Testis (tissue), 3 donors: ENCODE data around the gene HPCAL4. TPM values are rescaled to one million over a fixed set of nuclear protein-coding genes. Genes with fewer than 3 reads are reported as not detected.

Experiments used
- DNase-seq: peaks from one replicate; pipeline ENCODE4 v3.0.0-alpha.2; 2019
- H3K27ac ChIP-seq, 2 donors: fragments of 200-600 bp; sonication (generic); one replicate each; pipeline ENCODE4 v1.5.1; 2019
- H3K27me3 ChIP-seq: fragments of 200-600 bp; sonication (generic); one replicate; pipeline ENCODE4 v1.5.1; 2019
- H3K36me3 ChIP-seq: fragments of 200-600 bp; sonication (generic); one replicate; pipeline ENCODE4 v1.5.1; 2017; ENCODE audit warnings: low read depth; ENCODE audit errors: missing control alignments
- H3K4me1 ChIP-seq: fragments of 200-600 bp; sonication (generic); one replicate; pipeline ENCODE4 v1.5.1; 2019
- H3K4me3 ChIP-seq, 2 donors: fragments of 200-600 bp; sonication (generic); one replicate each; pipeline ENCODE4 v1.5.1; 2017 to 2019
- H3K9me3 ChIP-seq: fragments of 200-600 bp; sonication (generic); one replicate; pipeline ENCODE4 v1.5.1; 2017
- CTCF ChIP-seq, 3 experiments: fragments of 450-650 bp in 2 of 3; fragments of 200-600 bp in 1 of 3; sonication (generic) in 1 of 3; IDR thresholded peaks; one replicate each; pipeline ENCODE4 v1.5.1; 2016 to 2019; ENCODE audit warnings: antibody characterized with exemption in 3 of 3, mild to moderate bottlenecking in 2 of 3, moderate library complexity in 1 of 3
- POLR2A ChIP-seq: fragments of 450-650 bp; IDR thresholded peaks from one replicate; pipeline ENCODE4 v1.6.1; 2017; ENCODE audit warnings: antibody characterized with exemption, mild to moderate bottlenecking, moderate library complexity
- WGBS, 2 donors: methylation state at CpG; one replicate each; pipeline ENCODE4 v1.1.5; 2018; 5-methylcytosine and 5-hydroxymethylcytosine counted together
- intact Hi-C: fragments of 100-400 bp; cut with DNase I; formaldehyde crosslinking; loops from one replicate; pipeline ENCODE4 v1.15.1; 2023; ENCODE audit warnings: low total_unique reads
- polyA plus RNA-seq: library from polyadenylated mRNA; stranded (reverse); fragments of 350-450 nt; fragmentation: Illumina TruSeq; extraction: RNeasy Lipid Tissue Mini Kit (QIAGEN cat#74804); gene quantifications from one replicate; pipeline ENCODE4 v1.2.3, GENCODE V29; 2014; ENCODE audit warnings: low read depth, low replicate concordance; ENCODE audit not compliant: insufficient read depth
- total RNA-seq, 2 donors: library from RNA; depleted of rRNA; stranded (reverse); fragments of >200 nt; gene quantifications; one replicate each; pipeline ENCODE4 v1.2.3, GENCODE V29; 2016

Gene HPCAL4
- total and polyA plus RNA-seq, 3 donors from 2014 or later, result 6.9 to 24.5 (median 17.3) TPM

GRCh38 chr1:39683591-39684312, 7.5 kb downstream of the HPCAL4 start:
- Histone ChIP-seq H3K36me3 (no peaks in the 10 kb centered on the region), H3K9me3 (no peaks in the 10 kb centered on the region), H3K4me1 (no peaks in the 10 kb centered on the region), H3K27ac (no peak overlapping the region), H3K27me3 (no peaks in the 10 kb centered on the region), H3K4me3 (peak overlapping the region in 1 of 2 donors; percentile 25)
- no peak for DNase-seq
- 40 to 47% methylated on average over 20 to 52 of the region's 62 CpGs for WGBS, 2 donors
- no peak for TF ChIP-seq POLR2A
- no peak for TF ChIP-seq CTCF (IDR thresholded peaks at IDR 0.05)
- intact Hi-C loops, result no loop called here

GRCh38 chr1:39681999-39682398, 9.2 kb downstream of the HPCAL4 start:
- Histone ChIP-seq H3K36me3 (no peaks in the 10 kb centered on the region), H3K4me1 (no peaks in the 10 kb centered on the region), H3K27me3 (no peaks in the 10 kb centered on the region), H3K4me3 (no peak overlapping the region), H3K9me3 (no peaks in the 10 kb centered on the region), H3K27ac (no peak overlapping the region)
- 83 to 88% methylated on average over 1 of the region's 1 CpG for WGBS, 2 donors
- intact Hi-C loops, result no loop called here
- TF ChIP-seq CTCF (IDR thresholded peaks at IDR 0.05), result no peak
- no peak for TF ChIP-seq POLR2A
- no peak for DNase-seq

- 69 to 85% methylated on average over 3 of the region's 3 CpGs for WGBS, 2 donors
- no peak for TF ChIP-seq CTCF (IDR thresholded peaks at IDR 0.05)
- no peak for TF ChIP-seq POLR2A
- no peaks in the 10 kb centered on the region for H3K36me3 ChIP-seq
- no peaks in the 10 kb centered on the region for H3K27me3 ChIP-seq
- no peaks in the 10 kb centered on the region for H3K9me3 ChIP-seq
- H3K4me1 ChIP-seq, result no peaks in the 10 kb centered on the region
- H3K4me3 ChIP-seq, result no peak overlapping the region
- no peak overlapping the region for H3K27ac ChIP-seq
- intact Hi-C loops, result no loop called here
- DNase-seq, result no peak
Measured at GRCh38 chr1:39681294-39681693, 9.9 kb downstream of the HPCAL4 start.

GRCh38 chr1:39680751-39681150, 10.5 kb downstream of the HPCAL4 start:
- Histone ChIP-seq H3K36me3 (no peaks in the 10 kb centered on the region), H3K9me3 (no peaks in the 10 kb centered on the region), H3K4me1 (no peaks in the 10 kb centered on the region), H3K27ac (no peak overlapping the region), H3K4me3 (no peak overlapping the region), H3K27me3 (no peaks in the 10 kb centered on the region)
- DNase-seq, result no peak
- intact Hi-C loops, result no loop called here
- no peak for TF ChIP-seq POLR2A
- no peak for TF ChIP-seq CTCF (IDR thresholded peaks at IDR 0.05)
- WGBS, 2 donors, result 84 to 94% methylated on average over 4 of the region's 4 CpGs

- TF ChIP-seq POLR2A, result no peak
- no peaks in the 10 kb centered on the region for H3K4me1 ChIP-seq
- no peak overlapping the region for H3K27ac ChIP-seq
- no peaks in the 10 kb centered on the region for H3K27me3 ChIP-seq
- WGBS, 2 donors, result 55 to 59% methylated on average over 2 of the region's 2 CpGs
- H3K9me3 ChIP-seq, result no peaks in the 10 kb centered on the region
- intact Hi-C loops, result no loop called here
- H3K36me3 ChIP-seq, result no peaks in the 10 kb centered on the region
- DNase-seq, result no peak
- H3K4me3 ChIP-seq, result no peak overlapping the region
Measured at GRCh38 chr1:39679821-39680220, 11.4 kb downstream of the HPCAL4 start.
